Fibroblast of skin of abdomen (primary cell): ENCODE data around the gene RIPPLY2. TPM values are rescaled to one million over a fixed set of nuclear protein-coding genes. Genes with fewer than 3 reads are reported as not detected.
"Not testable (repeated sequence)": the region's sequence is repeated elsewhere in the genome, so short reads cannot be mapped to it uniquely, and the experiment has no call there.

Experiments
- DNase-seq: peaks from one replicate; pipeline ENCODE4 v3.0.0-alpha.2; 2013
- polyA plus RNA-seq, 2 experiments: library from polyadenylated mRNA; unstranded; fragments of 120-200 nt; gene quantifications; one replicate each; pipeline ENCODE4 v1.2.1, GENCODE V29; 2013; ENCODE audit not compliant: insufficient read length in 2 of 2

Gene RIPPLY2
- polyA plus RNA-seq (2013, experiment 1 of 2; ENCODE audit: insufficient read length): not detected
- not detected for polyA plus RNA-seq (2013, experiment 2 of 2; ENCODE audit: insufficient read length)

DNA sequence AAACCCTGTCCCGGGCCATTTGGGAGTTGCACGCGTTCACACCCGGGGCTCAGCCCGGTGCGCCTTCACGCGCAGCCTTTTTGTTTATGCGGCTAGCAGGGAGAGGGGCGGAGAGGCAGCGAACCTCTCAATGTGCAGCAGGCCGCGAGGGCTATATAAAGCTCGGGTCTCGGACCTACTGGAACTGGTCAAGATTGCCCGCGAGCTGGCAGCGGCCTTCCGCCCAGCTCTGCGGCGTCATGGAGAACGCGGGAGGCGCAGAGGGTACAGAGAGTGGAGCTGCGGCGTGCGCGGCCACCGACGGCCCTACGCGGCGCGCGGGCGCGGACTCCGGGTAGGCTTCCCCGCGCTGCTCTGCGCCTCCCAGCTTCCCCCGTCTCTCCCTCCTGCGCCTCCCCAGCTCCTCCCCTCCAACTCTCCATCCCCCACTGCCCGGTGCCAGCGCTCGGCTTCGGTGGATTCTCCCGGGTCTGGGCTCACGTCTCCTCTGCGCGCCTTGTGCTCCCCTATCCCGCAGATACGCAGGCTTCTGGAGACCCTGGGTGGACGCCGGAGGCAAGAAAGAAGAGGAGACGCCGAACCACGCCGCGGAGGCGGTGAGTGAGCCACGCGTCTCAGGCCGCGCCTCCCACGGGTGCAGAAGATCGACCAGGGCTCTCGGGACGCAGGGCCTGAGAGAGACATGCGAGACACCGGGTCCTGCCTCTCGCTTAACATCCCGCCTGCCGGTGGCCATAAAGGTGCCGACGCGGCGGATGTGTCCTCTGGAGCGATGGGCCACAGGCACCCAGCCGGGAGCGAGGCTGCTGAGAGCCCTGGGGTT is at the start of gene RIPPLY2:
Gene RIPPLY2 (plus strand): TSS at position 183 of the 823 bp plus-strand sequence. CDS start 57 bp downstream, at position 240.
- DNase-seq: peak; percentile 10

GRCh38 chr6:83803492-83803891 is 49.7 kb upstream of the RIPPLY2 start:
- not testable (repeated sequence) for DNase-seq

GRCh38 chr6:83804886-83805285 is 48.3 kb upstream of the RIPPLY2 start:
- no peak for DNase-seq

- no peak for DNase-seq
Measured at GRCh38 chr6:83808005-83808404, 45.2 kb upstream of the RIPPLY2 start.

DNA sequence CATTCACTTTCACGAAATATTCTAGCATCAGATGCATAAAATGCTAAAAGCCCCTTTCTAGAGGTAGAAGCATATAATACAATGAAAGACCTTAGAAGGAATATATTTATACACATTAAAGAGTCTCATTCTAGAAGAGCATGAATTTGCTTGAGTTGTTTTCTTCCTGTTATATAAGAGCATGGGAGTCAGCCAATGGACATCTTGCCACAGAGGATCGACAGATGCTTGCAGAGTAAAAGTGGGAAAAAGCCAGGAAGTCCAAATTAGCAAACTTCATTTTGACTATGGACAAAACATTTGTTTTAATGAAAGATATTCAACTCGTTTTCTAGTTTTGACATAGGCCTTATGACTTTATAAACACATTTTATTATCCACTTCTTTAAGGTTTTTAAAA is 44.2 kb upstream of the RIPPLY2 start:
- DNase-seq: no peak

- DNase-seq: no peak
Measured at GRCh38 chr6:83812595-83812994, 40.6 kb upstream of the RIPPLY2 start.

GRCh38 chr6:83815631-83816272 is 37.4 kb upstream of the RIPPLY2 start:
- no peak for DNase-seq

- no peak for DNase-seq
Measured at GRCh38 chr6:83822629-83823169, 30.5 kb upstream of the RIPPLY2 start.

DNA sequence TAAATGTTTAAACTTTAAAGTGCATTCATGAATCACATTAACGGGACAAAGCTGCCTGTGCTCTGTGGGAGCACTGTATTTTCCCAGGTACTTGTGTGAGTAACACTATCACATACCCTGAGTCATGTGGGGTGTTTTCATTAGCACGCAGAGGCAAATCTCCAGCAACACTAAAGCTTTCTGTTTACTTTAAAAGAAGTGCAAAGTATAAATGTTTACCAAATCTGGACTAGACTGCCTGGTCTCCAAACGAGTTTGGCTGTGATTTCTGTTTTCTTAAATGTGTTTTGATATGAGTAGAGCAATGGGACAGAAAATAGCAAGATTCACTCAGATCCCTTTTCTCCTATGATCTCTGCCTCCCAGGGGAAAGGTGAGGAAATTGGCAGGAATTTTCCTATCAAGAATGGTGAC is 28.8 kb upstream of the RIPPLY2 start:
- no peak for DNase-seq

DNA sequence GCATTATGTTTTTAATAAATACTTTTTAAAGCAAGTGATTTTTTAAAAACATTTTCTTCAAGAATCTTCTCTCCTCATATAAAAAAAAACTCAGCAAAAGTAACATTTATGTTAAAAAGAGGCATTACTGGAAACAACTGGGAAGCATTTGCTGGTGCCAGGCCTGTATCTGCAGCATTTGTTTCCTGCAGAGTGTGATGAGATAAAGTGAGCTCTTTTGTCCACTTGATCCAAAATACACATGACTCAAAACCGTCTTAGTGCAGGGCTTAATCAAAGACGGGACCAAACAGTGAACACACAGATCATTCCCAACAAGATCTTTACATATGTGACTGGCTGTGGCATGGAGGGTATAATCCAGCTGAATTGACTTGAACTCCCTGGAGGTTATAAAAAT is 28.3 kb upstream of the RIPPLY2 start:
- DNase-seq: no peak

- DNase-seq: no peak
Measured at GRCh38 chr6:83827050-83827449, 26.1 kb upstream of the RIPPLY2 start.

DNA sequence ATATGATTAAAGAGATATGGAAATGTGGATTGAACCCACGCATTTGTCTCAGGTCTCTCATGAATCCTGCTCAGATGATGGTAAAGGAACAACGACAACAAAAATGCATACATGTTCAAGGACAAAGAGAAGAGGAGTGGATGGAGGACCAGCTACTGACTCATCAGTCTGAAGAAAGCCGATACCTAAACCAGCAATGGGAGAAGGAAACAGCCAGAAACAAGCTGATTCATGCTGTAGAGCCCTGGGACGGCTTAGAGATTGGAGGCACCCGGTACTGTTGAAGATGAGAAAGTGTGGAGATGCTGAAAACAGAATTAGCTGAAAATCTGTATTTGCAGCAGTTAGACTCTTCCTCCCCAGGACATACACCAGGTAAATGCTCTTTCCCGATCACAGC is 14.4 kb upstream of the RIPPLY2 start:
- no peak for DNase-seq

DNA sequence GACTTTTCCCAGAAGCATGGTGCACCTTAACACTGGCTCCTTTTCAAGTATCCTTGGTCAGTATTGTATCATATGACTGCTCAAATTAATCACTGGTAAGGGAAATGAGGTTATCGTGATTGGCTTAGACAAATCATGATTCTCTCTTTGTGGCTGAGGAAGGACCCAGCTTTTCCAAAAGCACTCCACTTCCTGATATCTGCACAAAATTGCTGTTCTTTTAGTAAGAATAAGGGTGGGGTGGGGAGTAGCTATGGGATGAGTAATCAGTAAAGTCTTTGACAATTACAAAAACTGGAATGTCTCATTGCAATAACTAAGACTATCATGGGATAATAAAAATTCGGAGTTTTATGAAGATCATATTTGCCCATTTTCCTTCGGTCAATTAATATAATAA is 9.0 kb upstream of the RIPPLY2 start:
- no peak for DNase-seq

- no peak for DNase-seq
Measured at GRCh38 chr6:83846291-83846690, 6.9 kb upstream of the RIPPLY2 start.

DNA sequence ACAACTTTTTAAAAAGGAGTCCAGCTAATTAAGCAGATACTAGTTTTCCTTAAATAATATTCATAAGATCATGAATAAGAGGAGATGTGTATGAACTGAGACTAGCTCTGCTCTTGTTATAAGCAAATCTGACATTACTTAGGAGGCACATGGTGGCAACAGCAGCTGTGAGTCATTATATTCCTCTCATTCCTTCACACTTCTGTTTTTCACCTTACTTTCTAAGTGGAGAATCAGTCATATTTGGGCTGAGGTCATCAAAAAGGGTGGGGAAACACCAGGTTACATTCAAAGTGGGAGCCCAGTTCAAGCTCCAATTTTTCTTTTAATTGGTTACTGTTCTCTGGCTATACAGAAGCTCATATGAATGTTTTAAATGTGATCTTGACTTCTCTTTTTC is 6.0 kb upstream of the RIPPLY2 start:
- no peak for DNase-seq

DNA sequence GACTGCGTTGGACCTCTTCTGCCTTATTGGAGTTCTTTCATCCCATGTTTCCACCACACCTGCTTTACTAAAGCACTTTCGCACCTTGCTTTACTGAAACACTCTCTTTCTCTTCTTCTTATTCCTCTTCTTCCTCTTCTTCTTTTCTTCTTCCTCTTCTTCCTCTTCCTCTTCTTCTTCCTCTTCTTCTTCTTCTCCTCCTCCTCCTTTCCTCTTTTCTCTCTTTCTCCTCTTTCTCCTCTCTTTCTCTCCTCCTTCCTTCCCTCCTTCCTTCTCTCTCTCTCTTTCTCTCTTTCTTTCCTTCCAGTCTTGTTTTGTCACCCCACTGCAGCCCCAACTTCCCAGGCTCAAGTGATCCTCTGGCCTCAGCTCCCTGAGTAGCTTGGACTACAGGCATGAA is 4.0 kb upstream of the RIPPLY2 start:
- no peak for DNase-seq

DNA sequence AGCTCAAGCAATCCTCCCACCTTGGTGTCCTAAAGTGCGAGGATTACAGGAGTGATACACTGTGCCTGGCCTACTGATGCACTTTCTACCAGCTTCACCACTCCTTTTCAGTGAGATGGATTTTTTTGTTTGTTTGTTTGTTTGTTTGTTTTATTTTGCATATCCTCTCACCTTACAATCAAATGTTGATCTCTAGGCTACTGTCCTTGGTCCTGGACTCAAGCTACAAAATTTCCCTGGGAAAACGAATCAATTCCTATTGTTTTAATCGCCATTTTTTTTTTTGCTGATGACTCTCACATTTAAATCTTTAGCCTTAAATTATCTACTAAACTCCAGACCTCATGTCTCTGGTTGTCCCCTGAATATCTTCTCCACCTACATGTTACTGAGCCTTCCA is 3.5 kb upstream of the RIPPLY2 start:
- no peak for DNase-seq

GRCh38 chr6:83852528-83853177 is 507 bp upstream of the RIPPLY2 start:
- no peak for DNase-seq

- no peak for DNase-seq
Measured at GRCh38 chr6:83854001-83854501, 891 bp downstream of the RIPPLY2 start.

DNA sequence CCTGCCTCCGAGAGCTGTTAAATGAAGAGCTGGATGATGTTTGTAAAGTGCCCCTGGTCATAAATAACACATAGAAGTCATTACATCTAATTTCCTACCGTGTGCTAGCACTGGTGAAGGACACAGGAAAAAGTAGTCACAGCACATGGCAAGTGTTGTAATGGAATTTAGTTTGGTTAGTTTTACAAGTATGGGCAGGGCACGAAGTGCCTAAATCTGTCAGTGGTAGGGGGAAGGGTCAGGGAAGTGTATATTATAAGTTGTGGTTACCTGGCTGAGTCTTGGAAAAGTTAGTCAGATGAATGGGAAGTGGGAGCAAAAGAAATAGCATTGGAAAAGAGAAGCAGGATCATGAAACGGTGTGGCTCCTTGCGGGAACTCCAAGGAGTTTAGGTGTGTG is 1.6 kb downstream of the RIPPLY2 start:
- DNase-seq: no peak

- DNase-seq: peak; percentile 95
Measured at GRCh38 chr6:83859410-83860358, 6.5 kb downstream of the RIPPLY2 start, which contains the start of gene CYB5R4. TSS of gene CYB5R4 (plus strand) at chr6:83859689. CDS start at chr6:83859783, 94 bp downstream.

GRCh38 chr6:83860359-83860755 is 7.2 kb downstream of the RIPPLY2 start:
- no peak for DNase-seq
